Upper lobe of left lung (tissue), 6 donors: ENCODE results near the gene ADAMTSL2. TPM values are rescaled to one million over a fixed set of nuclear protein-coding genes. Genes with fewer than 3 reads are reported as not detected.

Source experiments
- ATAC-seq, 2 donors: fragments of 200-7000 bp; cut with Tn5 transposase; one replicate each; pipeline ENCODE4 v1.9.1; 2022; ENCODE audit warnings: mild to moderate bottlenecking in 2 of 2, moderate library complexity in 2 of 2; ENCODE audit not compliant: low FRiP score in 2 of 2
- DNase-seq, 2 donors: peaks; one replicate each; pipeline ENCODE4 v3.0.0-alpha.2; 2019 to 2020
- H3K27ac ChIP-seq, 4 donors: fragments of 200-600 bp; sonication (generic); one replicate each; pipeline ENCODE4 v1.5.1; 2016 to 2019
- H3K27me3 ChIP-seq, 4 donors: fragments of 200-600 bp; sonication (generic); one replicate each; pipeline ENCODE4 v1.5.1; 2017 to 2019
- H3K36me3 ChIP-seq, 4 donors: fragments of 200-600 bp; sonication (generic); one replicate each; pipeline ENCODE4 v1.5.1; 2016 to 2019
- H3K4me1 ChIP-seq, 4 donors: fragments of 200-600 bp; sonication (generic); one replicate each; pipeline ENCODE4 v1.5.1; 2018 to 2019
- H3K4me3 ChIP-seq, 4 donors: fragments of 200-600 bp; sonication (generic); one replicate each; pipeline ENCODE4 v1.5.1; 2017 to 2019; ENCODE audit warnings: mild to moderate bottlenecking in 2 of 4, moderate library complexity in 1 of 4
- H3K9me3 ChIP-seq, 4 donors: fragments of 200-600 bp; sonication (generic); one replicate each; pipeline ENCODE4 v1.5.1; 2018 to 2019
- EP300 ChIP-seq, 4 donors: sonication (generic); formaldehyde crosslinking; IDR thresholded peaks; one replicate each; pipeline ENCODE4 v1.5.1; 2017; ENCODE audit warnings: antibody characterized with exemption in 4 of 4, control low read depth in 2 of 4
- POLR2A ChIP-seq, 4 donors: fragments of 450-650 bp; IDR thresholded peaks; one replicate each; pipeline ENCODE4 v1.5.1; 2016 to 2017; ENCODE audit warnings: antibody characterized with exemption in 4 of 4, mild to moderate bottlenecking in 2 of 4
- POLR2AphosphoS5 ChIP-seq, 2 donors: sonication (generic); formaldehyde crosslinking; IDR thresholded peaks; one replicate each; pipeline ENCODE4 v1.5.1; 2017; ENCODE audit warnings: antibody characterized with exemption in 2 of 2
- WGBS, 2 donors: methylation state at CpG; one replicate each; pipeline ENCODE4 v1.1.5; 2017 to 2018; 5-methylcytosine and 5-hydroxymethylcytosine counted together
- total RNA-seq, 6 donors: library from RNA; depleted of rRNA in 4 of 6; stranded (reverse); fragments of >200 nt in 4 of 6; gene quantifications; one replicate each; pipeline versions ENCODE4 v1.1.0 to v1.2.1, GENCODE V29; 2016 to 2021
- TF ChIP-seq, protein P1 (sequence below), 6 experiments: fragments of 450-650 bp in 4 of 6; fragments of 200-600 bp in 2 of 6; sonication (generic) in 2 of 6; IDR thresholded peaks; one replicate each; pipeline ENCODE4 v1.5.1; 2016 to 2019; ENCODE audit warnings: antibody characterized with exemption in 6 of 6
- donor health status: DM: no; HTN: no; CAD: no; lungs with moderate emphysema.
- donor health status: DM: no; HTN: yes; CAD: no; lungs with severe emphysema.

ADAMTSL2 gene
- total RNA-seq, 6 donors from 2014 or later: 1.4 to 34.8 (median 19.2) TPM

GRCh38 chr9:133525677-133526076, 8.8 kb upstream of the ADAMTSL2 start:
- ATAC-seq (no peak), DNase-seq (no peak)
- WGBS, 2 donors: 55% methylated on average over 8 of the region's 8 CpGs
- Histone ChIP-seq H3K4me1 (peaks cover 15 to 19% (median 16%) of the 10 kb centered on the region in 4 donors), H3K27ac (no peak overlapping the region), H3K27me3 (no peaks in the 10 kb centered on the region), H3K4me3 (no peak overlapping the region), H3K9me3 (no peaks in the 10 kb centered on the region), H3K36me3 (no peaks in the 10 kb centered on the region)
- TF ChIP-seq, protein P1, sequence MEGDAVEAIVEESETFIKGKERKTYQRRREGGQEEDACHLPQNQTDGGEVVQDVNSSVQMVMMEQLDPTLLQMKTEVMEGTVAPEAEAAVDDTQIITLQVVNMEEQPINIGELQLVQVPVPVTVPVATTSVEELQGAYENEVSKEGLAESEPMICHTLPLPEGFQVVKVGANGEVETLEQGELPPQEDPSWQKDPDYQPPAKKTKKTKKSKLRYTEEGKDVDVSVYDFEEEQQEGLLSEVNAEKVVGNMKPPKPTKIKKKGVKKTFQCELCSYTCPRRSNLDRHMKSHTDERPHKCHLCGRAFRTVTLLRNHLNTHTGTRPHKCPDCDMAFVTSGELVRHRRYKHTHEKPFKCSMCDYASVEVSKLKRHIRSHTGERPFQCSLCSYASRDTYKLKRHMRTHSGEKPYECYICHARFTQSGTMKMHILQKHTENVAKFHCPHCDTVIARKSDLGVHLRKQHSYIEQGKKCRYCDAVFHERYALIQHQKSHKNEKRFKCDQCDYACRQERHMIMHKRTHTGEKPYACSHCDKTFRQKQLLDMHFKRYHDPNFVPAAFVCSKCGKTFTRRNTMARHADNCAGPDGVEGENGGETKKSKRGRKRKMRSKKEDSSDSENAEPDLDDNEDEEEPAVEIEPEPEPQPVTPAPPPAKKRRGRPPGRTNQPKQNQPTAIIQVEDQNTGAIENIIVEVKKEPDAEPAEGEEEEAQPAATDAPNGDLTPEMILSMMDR (IDR thresholded peaks at IDR 0.05): no peak
- TF ChIP-seq POLR2AphosphoS5 (IDR thresholded peaks at IDR 0.05): no peak
- no peak for TF ChIP-seq POLR2A (IDR thresholded peaks at IDR 0.05)
- TF ChIP-seq EP300 (IDR thresholded peaks at IDR 0.05): no peak

DNA sequence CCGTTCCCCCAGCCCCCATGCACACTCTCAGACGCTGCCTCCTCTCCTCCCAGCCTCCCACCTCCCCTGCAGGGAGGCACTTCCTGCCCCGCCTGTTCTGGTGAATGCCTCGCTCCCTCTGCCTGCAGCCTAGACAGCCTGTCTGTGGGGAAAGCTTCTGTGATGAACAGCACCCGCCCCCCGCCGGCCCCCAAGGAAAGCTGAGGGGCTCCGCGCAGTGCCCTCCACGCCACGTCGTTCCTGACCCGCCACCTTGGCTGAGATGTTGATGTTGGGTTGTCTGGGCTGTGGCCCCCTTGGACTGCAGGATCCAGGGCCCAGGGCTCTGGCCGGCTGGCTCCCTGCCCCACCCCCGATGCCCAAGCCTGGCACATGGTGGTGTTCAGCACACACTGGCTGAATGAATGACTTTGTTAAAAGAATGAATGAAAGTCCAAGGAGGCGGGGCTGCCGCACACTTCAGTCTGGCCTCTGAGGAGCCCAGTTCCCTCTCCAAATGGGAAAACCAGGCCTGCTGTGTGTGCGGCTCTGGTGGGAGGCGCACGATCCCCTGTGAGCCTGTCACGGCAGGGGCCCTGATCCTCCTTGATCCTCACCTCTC, 7.7 kb upstream of the ADAMTSL2 start:
- Histone ChIP-seq H3K4me3 (no peak overlapping the region), H3K27ac (peak overlapping the region in 1 of 4 donors; percentile 44), H3K9me3 (no peaks in the 10 kb centered on the region), H3K27me3 (no peaks in the 10 kb centered on the region), H3K36me3 (no peaks in the 10 kb centered on the region), H3K4me1 (peaks cover 15 to 19% (median 16%) of the 10 kb centered on the region in 4 donors)
- DNase-seq: peak in 1 of 2 donors; percentile 79
- TF ChIP-seq POLR2A (IDR thresholded peaks at IDR 0.05) (no peak), POLR2AphosphoS5 (IDR thresholded peaks at IDR 0.05) (no peak), EP300 (IDR thresholded peaks at IDR 0.05) (no peak)
- TF ChIP-seq, protein P1 (IDR thresholded peaks at IDR 0.05): no peak
- ATAC-seq: no peak
- 44 to 52% methylated on average over 14 to 21 of the region's 21 CpGs for WGBS, 2 donors

DNA sequence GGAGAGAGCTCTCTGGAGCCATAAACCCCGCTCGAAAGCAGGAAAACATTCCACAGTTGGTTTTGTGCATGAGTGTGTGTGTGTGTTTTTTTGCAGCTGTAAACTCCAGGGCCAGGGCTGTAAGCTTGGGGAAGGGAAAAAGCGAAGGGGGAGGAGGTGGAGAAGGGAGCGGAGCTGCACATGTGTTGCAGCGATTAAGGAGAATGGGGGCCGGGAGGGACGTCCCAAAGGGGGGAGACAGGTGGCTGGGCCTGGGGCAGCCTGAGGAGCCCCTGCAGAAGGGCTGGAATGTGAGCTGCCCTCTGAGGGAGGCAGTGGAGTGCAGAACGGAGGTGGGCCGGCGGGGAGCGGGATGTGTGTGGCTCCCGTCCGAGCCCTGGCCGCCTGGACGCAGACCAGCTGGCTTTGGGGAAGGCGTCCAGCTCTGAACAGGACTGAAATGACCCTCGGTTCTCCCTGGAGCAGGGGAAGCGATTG, 7.0 kb upstream of the ADAMTSL2 start:
- DNase-seq: peak in 1 of 2 donors; percentile 90
- no peaks in the 10 kb centered on the region for H3K36me3 ChIP-seq
- peak overlapping the region in 1 of 4 donors; percentile 44 for H3K27ac ChIP-seq
- no peak overlapping the region for H3K4me3 ChIP-seq
- peaks cover 15 to 19% (median 16%) of the 10 kb centered on the region in 4 donors for H3K4me1 ChIP-seq
- no peaks in the 10 kb centered on the region for H3K9me3 ChIP-seq
- 49 to 64% methylated on average over 18 of the region's 18 CpGs for WGBS, 2 donors
- TF ChIP-seq EP300 (IDR thresholded peaks at IDR 0.05) (no peak), POLR2A (IDR thresholded peaks at IDR 0.05) (no peak), POLR2AphosphoS5 (IDR thresholded peaks at IDR 0.05) (no peak)
- TF ChIP-seq, protein P1 (IDR thresholded peaks at IDR 0.05): no peak
- peak in 1 of 2 donors; percentile 53 for ATAC-seq
- H3K27me3 ChIP-seq: no peaks in the 10 kb centered on the region

DNA sequence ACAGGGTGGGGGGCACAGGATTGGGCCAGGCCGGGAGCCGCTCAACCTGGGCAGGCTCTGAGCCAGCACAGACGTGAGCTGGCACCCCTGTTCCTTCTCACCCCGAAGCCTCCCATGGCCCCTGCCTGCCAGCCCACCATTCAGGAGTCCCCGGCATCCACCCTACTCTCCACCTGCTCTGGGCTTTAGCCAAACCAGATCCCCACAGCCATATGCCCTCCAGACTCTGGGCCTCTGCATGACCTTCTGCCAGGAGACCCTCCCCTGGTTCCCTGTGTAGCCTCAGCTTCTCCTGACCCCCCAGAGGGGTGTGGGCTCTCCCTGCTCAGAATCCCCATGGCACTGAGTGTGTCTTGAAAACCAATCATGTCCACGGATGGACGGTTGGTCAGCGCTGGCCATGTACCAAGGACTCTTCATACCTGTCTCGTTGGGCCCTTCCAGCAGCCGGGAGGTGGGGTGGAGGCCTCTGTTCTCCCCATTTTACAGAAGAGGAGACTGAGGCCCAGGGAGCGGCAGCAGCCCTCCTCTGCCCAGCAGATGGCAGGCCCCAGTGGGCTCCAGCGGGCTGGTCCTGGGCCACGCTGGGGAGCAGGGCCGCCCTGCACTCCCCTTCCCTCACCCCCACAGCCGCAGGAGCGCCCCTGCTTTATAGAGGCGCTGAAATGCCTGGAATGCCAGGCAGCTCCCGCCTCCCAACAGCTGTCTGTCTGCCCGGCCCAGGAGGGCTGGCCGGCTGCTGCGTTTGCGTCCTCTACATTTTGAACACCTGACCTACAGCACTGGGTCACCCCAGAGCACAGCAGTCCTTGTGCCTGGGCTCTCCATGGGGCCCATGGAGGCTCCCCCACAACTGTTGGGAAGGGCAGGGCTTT, 6.3 kb upstream of the ADAMTSL2 start:
- Histone ChIP-seq H3K9me3 (no peaks in the 10 kb centered on the region), H3K4me3 (no peak overlapping the region), H3K27ac (peak overlapping the region in 2 of 4 donors; percentile 40 to 44), H3K4me1 (peaks cover 19 to 25% (median 22%) of the 10 kb centered on the region in 4 donors), H3K36me3 (no peaks in the 10 kb centered on the region), H3K27me3 (no peaks in the 10 kb centered on the region)
- WGBS, 2 donors: 65 to 68% methylated on average over 9 to 21 of the region's 22 CpGs
- ATAC-seq (no peak), DNase-seq (peak in 1 of 2 donors; percentile 66)
- TF ChIP-seq EP300 (IDR thresholded peaks at IDR 0.05) (no peak), POLR2AphosphoS5 (IDR thresholded peaks at IDR 0.05) (no peak), POLR2A (IDR thresholded peaks at IDR 0.05) (no peak)
- TF ChIP-seq, protein P1 (IDR thresholded peaks at IDR 0.05): no peak
